Ramos (cell line): ENCODE data around the gene BORCS5.
"Not testable (repeated sequence)": the region's sequence is repeated elsewhere in the genome, so short reads cannot be mapped to it uniquely, and the experiment has no call there.

Source experiments
- in situ Hi-C: fragments of 300-500 bp; cut with MboI; formaldehyde crosslinking; loops from one replicate; pipeline ENCODE4 v1.14.3; 2022; ENCODE audit warnings: low sequenced_read_pairs; ENCODE audit not compliant: unreplicated experiment

BORCS5 gene

GRCh38 chr12:12356896-12357718 is at the start of gene BORCS5:
Gene BORCS5, plus strand, starts transcription at chr12:12357078. Its CDS starts 374 bp downstream, at chr12:12357452.
- in situ Hi-C loops: no loop called here

GRCh38 chr12:12310695-12311094 is 46.2 kb upstream of the BORCS5 start:
- in situ Hi-C loops: not testable (repeated sequence)

- in situ Hi-C loops: no loop called here
Measured at GRCh38 chr12:12315838-12316237, 41.0 kb upstream of the BORCS5 start.

GRCh38 chr12:12319451-12320183 is 37.3 kb upstream of the BORCS5 start:
- in situ Hi-C loops: no loop called here

- in situ Hi-C loops: no loop called here
Measured at GRCh38 chr12:12323118-12323517, 33.8 kb upstream of the BORCS5 start.

- in situ Hi-C loops: no loop called here
Measured at GRCh38 chr12:12323591-12323990, 33.3 kb upstream of the BORCS5 start.

- in situ Hi-C loops: loop anchor here (25.0 kb wide), 1 partner anchor 614 kb away; no protein-coding TSS in a partner anchor
Measured at GRCh38 chr12:12326262-12326661, 30.6 kb upstream of the BORCS5 start.

GRCh38 chr12:12327802-12328201 is 29.1 kb upstream of the BORCS5 start:
- in situ Hi-C loops: loop anchor here (25.0 kb wide), 1 partner anchor 616 kb away; no protein-coding TSS in a partner anchor

GRCh38 chr12:12331244-12331771 is 25.6 kb upstream of the BORCS5 start:
- in situ Hi-C loops: loop anchor here (10.0 to 25.0 kb wide), 2 partner anchors 619 to 777 kb away; no protein-coding TSS in a partner anchor

- in situ Hi-C loops: loop anchor here (10.0 to 25.0 kb wide), 2 partner anchors 620 to 777 kb away; no protein-coding TSS in a partner anchor
Measured at GRCh38 chr12:12331896-12332295, 25.0 kb upstream of the BORCS5 start.

GRCh38 chr12:12333407-12334366 is 23.2 kb upstream of the BORCS5 start:
- in situ Hi-C loops: loop anchor here (10.0 to 25.0 kb wide), 2 partner anchors 621 to 779 kb away; no protein-coding TSS in a partner anchor

GRCh38 chr12:12334367-12335040 is 22.4 kb upstream of the BORCS5 start:
- in situ Hi-C loops: loop anchor here (10.0 to 25.0 kb wide), 2 partner anchors 622 to 780 kb away; no protein-coding TSS in a partner anchor

- in situ Hi-C loops: loop anchor here (10.0 to 25.0 kb wide), 2 partner anchors 624 to 781 kb away; no protein-coding TSS in a partner anchor
Measured at GRCh38 chr12:12336049-12336411, 20.8 kb upstream of the BORCS5 start.

- in situ Hi-C loops: loop anchor here (10.0 to 25.0 kb wide), 2 partner anchors 624 to 782 kb away; no protein-coding TSS in a partner anchor
Measured at GRCh38 chr12:12336511-12336910, 20.4 kb upstream of the BORCS5 start.

GRCh38 chr12:12338527-12339168 is 18.2 kb upstream of the BORCS5 start:
- in situ Hi-C loops: loop anchor here (10.0 to 25.0 kb wide), 2 partner anchors 626 to 784 kb away; no protein-coding TSS in a partner anchor

- in situ Hi-C loops: loop anchor here (25.0 kb wide), 1 partner anchor 638 kb away; no protein-coding TSS in a partner anchor
Measured at GRCh38 chr12:12349711-12350665, 6.9 kb upstream of the BORCS5 start, which contains the start of gene MANSC1. Gene MANSC1, minus strand, starts transcription at chr12:12350242. Its CDS starts 6,928 bp downstream, at chr12:12343314.

- in situ Hi-C loops: no loop called here
Measured at GRCh38 chr12:12350868-12351463, 5.9 kb upstream of the BORCS5 start.
